Pulmonary artery endothelial cell (primary cell): ENCODE results near the gene HPN. TPM values are rescaled to one million over a fixed set of nuclear protein-coding genes. Genes with fewer than 3 reads are reported as not detected.
"Not testable (repeated sequence)": the region's sequence is repeated elsewhere in the genome, so short reads cannot be mapped to it uniquely, and the experiment has no call there.

Experiments used
- DNase-seq: peaks from one replicate; pipeline ENCODE4 v3.0.0-alpha.2; 2011; ENCODE audit warnings: low read depth, low spot score
- total RNA-seq: library from RNA; depleted of rRNA; stranded (reverse); fragments of >200 nt; gene quantifications from 2 replicates; pipeline ENCODE4 v1.2.3, GENCODE V29; 2014

HPN gene
- total RNA-seq, 1 donor from 2014 or later, result not detected

DNA sequence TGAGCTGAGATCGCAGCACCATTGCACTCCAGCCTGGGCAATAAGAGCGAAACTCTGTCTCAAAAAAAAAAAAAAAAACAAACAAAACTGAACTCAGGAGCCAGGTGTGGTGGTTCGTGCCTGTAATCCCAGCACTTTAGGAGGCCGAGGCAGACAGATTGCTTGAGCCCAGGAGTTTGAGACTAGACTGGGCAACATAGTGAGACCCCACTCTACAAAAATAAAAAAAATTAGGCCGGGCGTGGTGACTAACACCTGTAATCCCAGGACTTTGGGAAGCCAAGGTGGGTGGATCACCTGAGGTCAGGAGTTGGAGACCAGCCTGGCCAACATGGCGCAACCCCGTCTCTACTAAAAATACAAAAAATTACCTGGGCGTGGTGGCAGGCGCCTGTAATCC lies 60.4 kb downstream of the HPN start:
- DNase-seq, result not testable (repeated sequence)

DNA sequence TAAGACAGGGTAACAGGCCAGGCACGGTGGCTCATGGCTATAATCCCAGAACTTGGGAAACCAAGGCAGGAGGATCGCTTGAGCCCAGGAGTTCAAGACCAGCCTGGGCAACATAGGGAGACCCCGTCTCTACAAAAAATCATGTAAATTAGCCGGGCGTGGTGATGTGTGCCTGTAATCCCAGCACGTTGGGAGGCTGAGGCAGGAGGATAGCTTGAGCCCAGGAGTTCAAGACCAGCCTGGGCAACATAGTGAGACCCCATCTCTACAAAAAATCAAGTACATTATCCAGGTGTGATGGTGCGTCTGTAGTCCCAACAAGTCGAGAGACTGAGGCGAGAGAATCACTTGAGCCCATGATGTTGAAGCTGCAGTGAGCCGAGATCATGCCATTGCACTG lies 62.1 kb downstream of the HPN start:
- DNase-seq, result not testable (repeated sequence)

DNA sequence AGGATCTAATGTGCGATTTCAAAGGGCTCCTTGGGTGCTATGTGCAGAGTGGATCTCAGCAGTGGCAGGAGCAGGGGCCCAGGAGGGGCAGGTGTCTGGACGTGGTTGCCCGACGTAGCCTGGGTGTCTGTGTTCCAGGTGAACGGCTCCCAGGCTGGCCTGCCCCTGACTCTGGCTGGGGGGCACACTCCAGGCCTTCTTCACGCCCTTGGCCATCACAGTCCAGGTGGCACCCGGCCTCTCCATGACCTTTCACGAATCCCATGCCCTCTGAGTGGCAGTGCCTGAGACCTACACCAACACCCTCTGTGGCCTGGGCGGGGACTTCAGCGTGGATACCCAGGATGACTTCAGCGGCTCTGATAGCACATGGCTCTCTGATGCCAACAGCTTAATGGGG lies 62.8 kb downstream of the HPN start:
- DNase-seq, result no peak

DNA sequence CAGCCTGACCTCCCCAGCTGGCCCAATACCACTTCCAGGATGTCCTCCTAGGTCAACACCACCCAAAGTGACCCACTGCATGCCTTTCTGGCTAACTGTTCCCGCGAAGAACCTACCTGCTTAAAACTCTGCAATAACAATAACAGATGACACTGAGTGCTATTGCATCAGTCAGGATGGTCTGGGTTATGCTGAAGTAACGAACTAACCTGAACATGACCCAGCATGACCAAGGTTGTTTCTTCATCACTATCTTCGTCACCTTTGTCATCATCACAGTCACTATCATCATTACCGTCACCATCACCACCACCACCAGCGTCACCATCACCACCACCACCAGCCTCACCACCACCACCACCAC lies 63.5 kb downstream of the HPN start:
- no peak for DNase-seq

DNA sequence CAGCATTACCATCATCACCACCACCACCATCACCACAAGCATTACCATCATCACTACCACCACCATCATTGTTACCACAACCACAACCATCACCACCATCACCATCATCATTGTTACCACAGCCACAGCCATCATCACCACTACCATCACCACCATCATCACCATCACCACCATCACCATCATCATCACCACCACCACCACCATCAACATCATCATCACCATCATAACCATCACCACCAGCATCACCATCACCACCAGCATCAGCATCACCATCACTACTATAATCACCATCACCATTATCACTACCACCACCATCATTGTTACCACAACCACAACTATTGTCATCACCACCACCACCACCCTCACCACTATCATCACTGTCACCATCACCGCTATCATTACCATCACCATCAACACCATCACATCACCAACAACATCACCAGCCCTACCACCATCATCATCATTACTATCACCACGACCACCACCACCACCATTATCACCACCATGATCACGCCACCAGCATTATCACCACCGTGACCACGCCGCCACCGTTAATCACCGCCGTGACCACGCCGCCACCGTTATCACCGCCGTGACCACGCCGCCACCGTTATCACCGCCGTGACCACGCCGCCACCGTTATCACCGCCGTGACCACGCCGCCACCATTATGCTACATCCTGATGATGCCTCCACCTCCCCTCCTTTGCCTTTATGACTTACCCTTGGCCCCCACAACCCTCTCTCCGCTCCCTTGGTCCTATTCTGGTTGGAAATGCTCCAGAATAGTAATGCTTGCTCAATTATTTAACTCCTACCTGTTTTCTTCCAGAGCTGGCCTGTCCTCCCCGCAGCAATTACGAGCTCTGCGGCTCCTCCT lies 64.1 kb downstream of the HPN start:
- DNase-seq, result no peak

DNA sequence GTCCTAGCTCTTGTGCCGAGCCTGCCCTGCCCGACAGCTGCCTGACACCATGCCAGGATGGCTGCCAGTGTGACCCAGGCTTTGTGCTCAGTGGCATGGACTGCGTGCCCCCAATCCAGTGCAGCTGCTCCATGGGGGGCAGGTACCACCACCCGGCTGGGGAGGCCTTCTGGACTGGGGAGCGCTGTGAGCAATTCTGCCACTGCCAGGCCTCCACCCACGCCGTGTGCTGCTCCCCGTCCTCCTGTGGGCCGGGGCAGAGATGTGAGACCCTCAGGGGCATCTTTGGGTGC lies 64.7 kb downstream of the HPN start:
- DNase-seq, result no peak

DNA sequence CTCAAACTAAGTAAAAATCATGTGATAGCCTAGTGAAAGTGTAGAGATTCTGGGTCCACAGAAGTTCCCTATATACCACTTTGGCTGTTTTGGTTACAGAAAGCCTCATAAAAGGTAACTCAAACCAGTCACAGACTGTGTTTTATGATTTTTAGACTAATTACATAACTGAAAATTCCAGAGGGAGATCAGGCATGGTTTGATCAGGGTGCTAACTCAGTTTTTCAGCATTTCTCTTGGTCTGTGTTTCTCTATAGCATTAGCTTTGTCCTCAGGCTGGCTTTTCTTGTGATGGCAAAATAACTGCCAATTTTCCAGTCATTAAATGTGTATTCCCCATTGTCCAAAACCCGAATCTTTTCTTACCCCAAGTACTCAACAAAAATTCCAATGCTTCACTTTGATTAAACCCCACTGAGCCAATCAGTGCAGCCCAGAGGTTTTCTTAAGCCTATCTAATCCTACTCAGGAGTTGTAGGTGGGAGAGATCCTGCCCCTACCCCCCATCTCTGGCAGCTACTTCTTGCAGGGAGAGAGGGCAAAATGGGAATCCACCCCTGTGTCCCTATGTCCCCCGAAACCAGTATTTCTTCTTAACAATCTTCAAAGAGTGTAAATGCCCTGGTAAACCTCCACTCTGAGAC lies 65.5 kb downstream of the HPN start:
- DNase-seq, result no peak

DNA sequence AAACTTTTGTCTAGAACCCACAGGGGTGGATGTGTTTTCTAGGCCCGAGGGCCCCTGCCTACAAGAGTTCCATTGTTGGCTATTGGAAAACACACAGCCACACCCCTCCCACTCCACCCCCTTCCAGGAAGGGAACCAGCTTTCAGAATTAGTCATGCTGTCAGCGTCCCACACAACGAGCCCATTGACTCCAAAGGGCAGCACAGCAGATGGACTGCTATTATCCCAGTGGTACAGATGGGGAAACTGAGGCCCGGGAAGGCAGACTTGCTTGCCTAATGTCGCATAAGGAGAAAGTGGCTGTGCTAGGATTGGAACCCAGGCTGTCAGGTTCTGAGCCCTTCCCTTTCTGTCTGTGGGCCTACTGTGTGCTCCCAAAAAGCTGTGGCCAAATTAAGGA lies 66.0 kb downstream of the HPN start:
- no peak for DNase-seq

DNA sequence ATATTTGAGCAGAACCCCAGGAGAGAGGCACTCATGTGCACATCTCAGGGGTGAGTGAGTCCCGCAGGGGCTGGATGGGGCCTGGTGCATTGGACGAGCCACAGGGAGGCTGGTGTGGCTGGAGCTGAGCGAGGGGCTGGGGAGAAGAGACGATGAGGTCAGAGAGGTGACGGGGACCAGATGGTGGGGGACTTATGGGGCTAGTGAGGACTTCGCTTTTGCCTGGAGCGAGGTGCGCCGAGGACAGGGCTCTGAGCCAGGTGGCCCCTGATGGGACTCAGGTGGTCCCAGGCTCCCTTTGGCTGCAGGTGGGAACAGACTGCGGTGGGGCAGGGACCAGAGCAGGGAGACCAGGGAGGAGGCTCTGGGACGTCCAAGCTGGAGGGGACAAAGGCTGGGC lies 67.2 kb downstream of the HPN start:
- DNase-seq, result no peak

DNA sequence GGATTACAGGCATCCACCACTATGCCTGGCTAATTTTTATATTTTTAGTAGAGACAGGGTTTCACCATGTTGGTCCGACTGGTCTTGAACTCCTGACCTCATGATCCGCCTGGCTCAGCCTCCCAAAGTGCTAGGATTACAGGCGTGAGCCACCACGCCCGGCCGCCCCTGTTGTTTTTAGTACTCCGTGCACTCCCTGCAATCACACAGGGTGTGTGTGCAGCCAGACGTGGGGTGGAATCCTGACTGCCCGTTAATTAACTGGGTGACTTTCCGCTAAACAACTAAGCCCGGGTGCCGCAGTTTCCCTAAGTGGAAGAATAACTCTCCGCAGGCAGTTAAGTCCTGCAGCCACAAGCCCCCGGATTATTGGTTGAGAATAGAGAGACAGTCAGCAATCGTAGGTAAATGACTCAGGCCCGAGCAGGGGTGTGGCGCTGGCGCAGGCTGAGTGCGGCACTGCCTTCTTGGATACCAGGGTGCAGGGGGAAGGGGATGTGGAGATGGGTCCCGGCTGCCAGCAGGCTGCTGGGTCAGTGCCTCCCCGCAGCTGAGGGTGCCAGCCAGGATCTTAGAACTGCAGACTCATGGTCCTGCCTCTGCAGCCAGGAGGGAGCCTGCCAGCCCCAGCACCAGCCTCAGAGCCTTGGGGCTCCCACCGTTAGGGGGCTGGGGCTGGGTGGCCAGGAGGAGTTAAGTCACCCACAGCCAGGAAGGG lies 68.0 kb downstream of the HPN start:
- no peak for DNase-seq

DNA sequence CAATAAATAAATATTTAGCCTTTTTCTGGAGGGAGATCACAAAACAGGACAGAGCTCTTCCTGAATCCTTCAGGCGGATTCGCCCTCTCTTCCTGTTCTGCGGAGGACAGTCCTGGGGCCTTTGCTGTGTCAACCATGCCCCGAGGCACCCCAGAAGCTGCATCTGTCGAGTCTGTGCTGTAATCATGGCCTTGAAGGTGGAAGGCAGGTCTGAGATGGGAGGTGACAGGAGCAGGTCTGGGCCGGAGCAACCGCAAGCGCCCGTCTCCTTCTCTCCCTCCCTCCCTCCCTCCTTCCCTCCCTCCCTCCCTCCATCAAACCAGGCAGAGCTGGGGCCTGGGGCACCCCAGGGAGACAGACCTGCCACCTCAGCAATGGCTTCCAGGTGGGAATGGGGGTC lies 69.5 kb downstream of the HPN start:
- DNase-seq, result no peak

DNA sequence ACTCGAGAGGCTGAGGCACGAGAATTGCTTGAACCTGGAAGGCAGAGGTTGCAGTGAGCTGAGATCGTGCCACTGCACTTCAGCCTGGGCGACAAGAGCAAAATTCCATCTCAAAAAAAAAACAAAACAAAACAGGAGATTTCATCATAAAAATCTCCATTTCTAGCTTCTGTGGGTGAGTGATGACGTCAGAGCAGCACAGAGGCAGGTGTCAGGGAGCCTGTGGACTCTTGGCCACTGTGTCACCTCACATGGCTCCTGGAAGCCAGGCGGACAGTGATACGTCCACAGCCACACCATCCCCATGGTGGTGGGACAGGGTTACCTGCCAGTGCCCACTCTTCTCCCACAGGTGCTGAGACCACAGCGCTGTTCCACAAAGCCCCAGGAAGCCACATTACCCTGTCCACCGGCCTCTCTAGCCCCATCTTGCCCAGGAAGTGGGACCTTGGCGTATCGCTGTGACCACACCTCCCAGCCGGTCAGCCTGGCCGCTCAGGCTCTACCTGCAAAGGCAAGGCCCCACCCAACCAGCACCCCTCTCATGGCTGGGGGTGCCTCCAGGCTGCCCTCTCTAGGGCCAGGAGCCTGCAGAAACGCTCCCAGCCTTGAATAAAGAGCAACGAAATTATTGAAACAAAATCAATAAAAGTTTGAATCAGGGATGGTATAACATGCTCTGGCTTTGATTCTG lies 71.6 kb downstream of the HPN start:
- DNase-seq, result no peak

DNA sequence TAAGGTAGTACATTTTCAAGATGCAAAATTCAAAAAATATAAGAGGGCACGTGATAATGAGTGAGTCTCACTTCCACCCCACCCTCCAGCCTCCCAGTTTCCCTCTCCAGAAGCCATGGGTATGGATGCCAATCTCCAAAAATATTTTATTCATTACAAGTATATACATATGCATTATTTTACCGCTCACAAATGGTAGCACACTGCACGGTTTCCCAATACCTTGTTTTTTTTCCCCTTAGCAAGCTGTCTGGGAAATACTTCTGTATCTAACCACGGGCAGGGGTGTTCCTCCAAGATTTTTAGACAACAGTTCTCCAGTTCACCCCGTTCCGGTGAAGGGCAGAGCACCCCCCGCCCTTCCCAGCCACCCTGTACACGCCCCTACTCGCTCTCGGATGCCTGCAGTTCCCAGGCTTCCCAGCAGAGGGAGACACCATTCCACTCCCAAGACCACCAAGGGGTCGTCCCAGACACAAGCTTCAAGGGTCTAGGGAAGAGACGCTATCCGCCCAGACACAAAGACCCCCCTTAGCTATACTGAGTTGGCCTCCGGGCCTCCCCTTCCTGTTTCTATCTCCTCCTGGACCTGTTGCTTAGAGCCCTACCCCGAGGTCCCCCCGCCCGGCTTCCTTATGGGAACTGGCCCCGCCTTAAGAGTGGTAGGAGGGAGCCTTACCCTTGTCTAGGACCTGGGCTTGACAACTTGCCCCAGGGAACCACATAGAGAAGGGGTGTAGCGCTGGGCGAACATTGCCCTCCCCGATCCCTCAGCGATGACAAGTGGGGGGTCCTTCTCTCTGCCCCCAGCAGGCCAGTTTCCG lies 73.0 kb downstream of the HPN start:
- no peak for DNase-seq

DNA sequence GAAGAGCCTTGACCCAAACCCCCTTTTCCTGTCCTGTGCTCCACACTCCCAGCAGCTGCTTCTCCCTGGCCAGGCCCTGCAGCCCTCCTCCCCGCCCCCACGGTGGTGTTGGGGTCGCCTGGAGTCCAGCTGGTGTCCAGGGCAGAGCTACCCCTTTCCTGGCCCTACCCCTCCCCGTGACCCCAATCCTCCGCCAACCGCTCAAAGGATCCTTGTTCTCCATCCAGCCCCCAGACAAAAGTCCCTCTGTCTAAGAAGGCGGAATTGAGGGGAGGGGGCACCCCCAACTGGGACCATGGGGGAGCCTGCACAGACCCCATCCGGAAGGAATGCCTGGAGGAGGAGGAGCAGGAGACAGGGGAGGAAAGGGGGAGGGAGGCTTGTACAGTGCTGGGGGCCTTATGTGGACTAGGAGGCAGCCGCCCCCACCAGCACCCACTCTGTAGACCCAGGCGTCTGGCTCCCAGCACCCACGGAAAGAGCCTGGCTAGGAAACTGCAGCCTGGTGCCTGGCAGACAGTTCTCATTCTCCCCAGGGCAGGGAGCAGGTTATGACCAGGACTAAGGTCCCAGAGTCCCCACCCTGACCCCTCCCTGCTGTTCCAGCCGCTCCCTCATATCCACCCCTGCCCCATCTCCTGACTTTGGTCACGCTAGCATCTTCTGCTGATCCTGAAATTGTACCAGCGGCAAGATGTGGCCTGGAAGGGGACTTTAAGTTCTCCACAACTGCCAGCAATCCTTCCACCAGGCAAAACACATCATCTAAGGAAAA lies 73.8 kb downstream of the HPN start, which contains the start of gene FXYD3:
Gene FXYD3 (plus strand): TSS at position 647 of the 775 bp plus-strand sequence. CDS start 3,554 bp downstream, outside the sequence.
- no peak for DNase-seq

Other genes starting within 250 kb of the HPN start
- 3.2 and 5.0 TPM in 2 replicates for gene ZNF30, start 114.8 kb upstream of the HPN start, total RNA-seq
- gene ZNF792, start 77.5 kb upstream of the HPN start, total RNA-seq, result 30.8 and 38.7 TPM in 2 replicates
- 43.0 and 46.6 TPM in 2 replicates for gene GRAMD1A, start 41.4 kb upstream of the HPN start, total RNA-seq
- 13.8 and 19.5 TPM in 2 replicates for gene SCN1B, start 11.3 kb upstream of the HPN start, total RNA-seq
- not detected in 2 replicates for gene FXYD3, start 74.1 kb downstream of the HPN start, total RNA-seq
- not detected in 2 replicates for gene LGI4, start 93.3 kb downstream of the HPN start, total RNA-seq
- 0.26 TPM in 1 of 2 replicates, not detected in the other for gene FXYD1, start 97.1 kb downstream of the HPN start, total RNA-seq
- gene FXYD7, start 101.5 kb downstream of the HPN start, total RNA-seq, result not detected in 2 replicates
- gene FXYD5, start 113.0 kb downstream of the HPN start, total RNA-seq, result 31.8 and 32.1 TPM in 2 replicates
- gene FAM187B, start 187.0 kb downstream of the HPN start, total RNA-seq, result not detected in 2 replicates
- gene LSR, start 207.3 kb downstream of the HPN start, total RNA-seq, result 0.25 and 0.40 TPM in 2 replicates
- gene USF2, start 227.2 kb downstream of the HPN start, total RNA-seq, result 43.4 and 48.8 TPM in 2 replicates
- 0.07 TPM in 2 replicates for gene HAMP, start 240.8 kb downstream of the HPN start, total RNA-seq